ENCODE results near the gene SEMA5B.

SEMA5B gene

GRCh38 chr3:123046262-123047061 lies 18.9 kb upstream of the SEMA5B start:
- TF ChIP-seq CTCF (conservative IDR thresholded peaks at IDR 0.05; ENCODE audit: low read depth, low read length) = no peak
- peak; percentile 12 for DNase-seq (ENCODE audit: low read depth)
- H3K4me3 ChIP-seq (ENCODE audit: low read length) = no peak overlapping the region

- no peak for DNase-seq (ENCODE audit: low read depth)
These were observed 17.6 kb upstream of the SEMA5B start for GRCh38 chr3:123044981-123045763.

GRCh38 chr3:123042413-123042812 lies 14.8 kb upstream of the SEMA5B start:
- no peak overlapping the region for H3K4me3 ChIP-seq (ENCODE audit: low read length)
- TF ChIP-seq CTCF (conservative IDR thresholded peaks at IDR 0.05; ENCODE audit: low read depth, low read length) = no peak
- DNase-seq (ENCODE audit: low read depth) = no peak

More at GRCh38 chr3:123044981-123045763, 17.6 kb upstream of the SEMA5B start:
- TF ChIP-seq CTCF (conservative IDR thresholded peaks at IDR 0.05; ENCODE audit: low read depth, low read length) = no peak
- no peak overlapping the region for H3K4me3 ChIP-seq (ENCODE audit: low read length)

- no peak overlapping the region for H3K4me3 ChIP-seq (ENCODE audit: low read length)
- no peak for TF ChIP-seq CTCF (conservative IDR thresholded peaks at IDR 0.05; ENCODE audit: low read depth, low read length)
- DNase-seq (ENCODE audit: low read depth) = no peak
These were observed 11.6 kb upstream of the SEMA5B start for GRCh38 chr3:123039178-123039577.

GRCh38 chr3:123038751-123039150 lies 11.2 kb upstream of the SEMA5B start:
- no peak for TF ChIP-seq CTCF (conservative IDR thresholded peaks at IDR 0.05; ENCODE audit: low read depth, low read length)
- H3K4me3 ChIP-seq (ENCODE audit: low read length) = no peak overlapping the region
- DNase-seq (ENCODE audit: low read depth) = no peak

- no peak for DNase-seq (ENCODE audit: low read depth)
- no peak for TF ChIP-seq CTCF (conservative IDR thresholded peaks at IDR 0.05; ENCODE audit: low read depth, low read length)
- H3K4me3 ChIP-seq (ENCODE audit: low read length) = no peak overlapping the region
These were observed 9.4 kb upstream of the SEMA5B start for GRCh38 chr3:123037015-123037375.

Data from retinal pigment epithelial cell (primary cell).